ENCODE data around the gene BCAP31. TPM values are rescaled to one million over a fixed set of nuclear protein-coding genes. Genes with fewer than 3 reads are reported as not detected.

BCAP31 gene
- total and polyA plus RNA-seq, 2 donors (not counting 1 experiment from before 2014, with no cell fraction given): 59.5 to 117 TPM

- Mint-ChIP-seq H3K4me3 (no peak overlapping the region), H3K9me3 (ENCODE audit: insufficient read depth) (no peaks in the 10 kb centered on the region), H3K27me3 (no peaks in the 10 kb centered on the region), H3K4me1 (no peaks in the 10 kb centered on the region), H3K27ac (no peak overlapping the region)
- Histone ChIP-seq H2AFZ (ENCODE audit: insufficient read depth, low read depth, low read length, poor library complexity, severe bottlenecking) (no peak overlapping the region), H3K4me2 (replicated peaks; ENCODE audit: low read depth, low read length, poor library complexity, severe bottlenecking) (no peak overlapping the region), H3K9me3 (ENCODE audit: control extremely low read depth in 1 of 3, control insufficient read depth in 2 of 3, insufficient read depth in 1 of 3, low read length in 2 of 3) (no peaks in the 10 kb centered on the region), H3K4me1 (ENCODE audit: control insufficient read depth in 2 of 2, insufficient read depth in 2 of 2, low read length in 2 of 2) (no peaks in the 10 kb centered on the region), H4K20me1 (ENCODE audit: control insufficient read depth, insufficient read depth, low read length, poor library complexity, severe bottlenecking) (no peaks in the 10 kb centered on the region), H3K27me3 (replicated peaks in 1 of 4; ENCODE audit: control extremely low read depth in 1 of 4, control insufficient read depth in 3 of 4, insufficient read depth in 4 of 4, low read length in 3 of 4) (peaks cover 0 to 11% (median 0%) of the 10 kb centered on the region in 4 experiments), H3K4me3 (ENCODE audit: control extremely low read depth in 1 of 5, extremely low read depth in 1 of 5, insufficient read depth in 1 of 5, low read depth in 2 of 5, low read length in 4 of 5) (no peak overlapping the region), H3K27ac (ENCODE audit: low read length in 2 of 2) (no peak overlapping the region), H3K9ac (ENCODE audit: low read length) (no peak overlapping the region), H3K79me2 (ENCODE audit: control insufficient read depth, insufficient read depth, low read length) (no peaks in the 10 kb centered on the region), H3K36me3 (replicated peaks in 1 of 2; ENCODE audit: control extremely low read depth in 1 of 2, control insufficient read depth in 1 of 2, extremely low read depth in 1 of 2, insufficient read depth in 2 of 2, low read length in 1 of 2) (no peaks in the 10 kb centered on the region)
- ChIA-PET CTCF (no interaction called here), POLR2A (no interaction called here)
- WGBS (ENCODE audit: insufficient coverage): 94% methylated on average over 12 of the region's 31 CpGs
- no peak for TF ChIP-seq CTCF (IDR thresholded peaks at IDR 0.05)
- no peak for TF ChIP-seq EZH2 (IDR thresholded peaks at IDR 0.05; ENCODE audit: borderline replicate concordance, insufficient read depth, low read depth, low read length, poor library complexity, severe bottlenecking)
- intact Hi-C loops (cut with micrococcal nuclease): no loop called here
- no peak for DNase-seq
- no peak for ATAC-seq (ENCODE audit: low read depth)
Measured at GRCh38 chrX:153693216-153694086, 30.7 kb downstream of the BCAP31 start.

GRCh38 chrX:153692611-153693156 lies 31.5 kb downstream of the BCAP31 start:
- intact Hi-C loops (cut with micrococcal nuclease): no loop called here
- no peak for ATAC-seq (ENCODE audit: low read depth)
- Mint-ChIP-seq H3K27ac (no peak overlapping the region), H3K4me3 (no peak overlapping the region), H3K9me3 (ENCODE audit: insufficient read depth) (no peaks in the 10 kb centered on the region), H3K4me1 (no peaks in the 10 kb centered on the region), H3K27me3 (no peaks in the 10 kb centered on the region)
- no peak overlapping the region for H3K9ac ChIP-seq (ENCODE audit: low read length)
- peaks cover 0 to 11% (median 0%) of the 10 kb centered on the region in 4 experiments for H3K27me3 ChIP-seq (replicated peaks in 1 of 4; ENCODE audit: control extremely low read depth in 1 of 4, control insufficient read depth in 3 of 4, insufficient read depth in 4 of 4, low read length in 3 of 4)
- no peaks in the 10 kb centered on the region for H3K4me1 ChIP-seq (ENCODE audit: control insufficient read depth in 2 of 2, insufficient read depth in 2 of 2, low read length in 2 of 2)
- CTCF ChIA-PET: no interaction called here
- no peaks in the 10 kb centered on the region for H3K36me3 ChIP-seq (replicated peaks in 1 of 2; ENCODE audit: control extremely low read depth in 1 of 2, control insufficient read depth in 1 of 2, extremely low read depth in 1 of 2, insufficient read depth in 2 of 2, low read length in 1 of 2)
- no peak for TF ChIP-seq CTCF (IDR thresholded peaks at IDR 0.05)
- TF ChIP-seq EZH2 (IDR thresholded peaks at IDR 0.05; ENCODE audit: borderline replicate concordance, insufficient read depth, low read depth, low read length, poor library complexity, severe bottlenecking): no peak
- no peak overlapping the region for H2AFZ ChIP-seq (ENCODE audit: insufficient read depth, low read depth, low read length, poor library complexity, severe bottlenecking)
- 74% methylated on average over 10 of the region's 24 CpGs for WGBS (ENCODE audit: insufficient coverage)
- H3K27ac ChIP-seq (ENCODE audit: low read length in 2 of 2): no peak overlapping the region
- no peak overlapping the region for H3K4me3 ChIP-seq (ENCODE audit: control extremely low read depth in 1 of 5, extremely low read depth in 1 of 5, insufficient read depth in 1 of 5, low read depth in 2 of 5, low read length in 4 of 5)
- no peaks in the 10 kb centered on the region for H4K20me1 ChIP-seq (ENCODE audit: control insufficient read depth, insufficient read depth, low read length, poor library complexity, severe bottlenecking)
- H3K9me3 ChIP-seq (ENCODE audit: control extremely low read depth in 1 of 3, control insufficient read depth in 2 of 3, insufficient read depth in 1 of 3, low read length in 2 of 3): no peaks in the 10 kb centered on the region
- no peak for DNase-seq
- no peaks in the 10 kb centered on the region for H3K79me2 ChIP-seq (ENCODE audit: control insufficient read depth, insufficient read depth, low read length)
- POLR2A ChIA-PET: no interaction called here
- no peak overlapping the region for H3K4me2 ChIP-seq (replicated peaks; ENCODE audit: low read depth, low read length, poor library complexity, severe bottlenecking)
